Dermis blood vessel endothelial cell (primary cell): ENCODE data around the gene ASTN1. TPM values are rescaled to one million over a fixed set of nuclear protein-coding genes. Genes with fewer than 3 reads are reported as not detected.

ENCODE experiments used
- DNase-seq: peaks from one replicate; pipeline ENCODE4 v3.0.0; 2010
- total RNA-seq: library from RNA; depleted of rRNA; stranded (reverse); fragments of >200 nt; gene quantifications from 2 replicates; pipeline ENCODE4 v1.2.3, GENCODE V29; 2014

ASTN1 gene
- total RNA-seq, 1 donor from 2014 or later, result not detected

DNA sequence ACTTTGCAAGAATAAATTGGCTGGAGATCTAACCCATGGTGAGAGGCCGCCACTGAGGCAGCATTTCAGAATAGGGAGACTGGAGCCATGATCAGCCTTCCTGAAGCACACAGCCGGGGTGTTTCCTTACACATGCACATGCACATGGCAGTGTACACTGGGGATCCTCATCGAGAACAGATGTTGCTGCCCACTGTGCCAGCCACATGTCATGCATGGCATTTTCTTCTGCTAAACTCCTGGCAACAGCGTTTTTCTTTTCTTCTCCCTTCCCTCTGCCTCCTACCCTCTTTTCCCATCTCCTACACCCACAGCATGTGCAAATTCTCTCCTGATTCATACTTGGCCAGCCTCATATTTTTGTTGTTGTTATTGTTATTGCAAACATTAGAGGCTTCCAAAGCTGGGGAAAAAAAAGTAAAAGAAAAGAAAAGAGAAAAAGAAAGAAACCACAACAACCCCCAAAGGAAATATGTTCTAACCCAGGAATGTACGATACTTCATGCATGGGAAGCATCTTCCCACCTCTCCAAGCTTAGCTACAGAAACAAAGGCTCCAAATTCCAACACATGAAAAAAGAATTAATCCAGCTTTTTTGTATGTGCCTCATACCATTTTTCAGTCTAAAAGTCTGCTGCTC lies 344.0 kb downstream of the ASTN1 start:
- DNase-seq, result no peak

DNA sequence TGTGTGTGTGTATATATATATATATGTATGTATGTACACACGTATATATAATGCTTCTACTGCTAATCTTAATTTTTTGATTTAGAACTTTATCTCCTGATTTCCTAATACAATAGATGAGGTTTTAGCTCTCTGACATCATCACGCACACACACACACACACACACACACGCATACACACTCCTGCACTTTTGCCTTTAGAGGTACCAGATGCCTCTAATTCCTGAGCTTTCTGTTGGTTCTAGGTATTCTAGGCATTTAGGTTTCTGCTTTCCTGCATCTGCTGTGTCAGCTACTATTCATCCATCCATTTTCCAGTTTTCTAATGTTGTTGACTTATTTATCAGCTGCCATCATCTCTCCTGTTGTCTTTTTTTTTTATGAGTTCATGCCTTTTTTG lies 348.3 kb downstream of the ASTN1 start:
- DNase-seq, result no peak

- DNase-seq, result no peak
These were observed 348.9 kb downstream of the ASTN1 start for GRCh38 chr1:176815621-176816020.

- no peak for DNase-seq
These were observed 352.8 kb downstream of the ASTN1 start for GRCh38 chr1:176811511-176812288.

GRCh38 chr1:176809292-176809691 lies 355.2 kb downstream of the ASTN1 start:
- no peak for DNase-seq

Other genes starting within 250 kb of the ASTN1 start
- gene BRINP2, start 6.2 kb upstream of the ASTN1 start, total RNA-seq, result not detected in 2 replicates